ENCODE data around the gene CHCHD6.

Gene CHCHD6

GRCh38 chr3:126664591-126665214, 39.3 kb upstream of the CHCHD6 start:
- peak in 1 of 2 experiments; percentile 18 for DNase-seq (ENCODE audit: low read depth in 1 of 2, low spot score in 1 of 2)
- TF ChIP-seq JUND (IDR thresholded peaks at IDR 0.05; ENCODE audit: low read depth) = no peak
- in situ Hi-C loops (cut with HindIII; ENCODE audit: low pct_unique_long_range_greater_than_20kb, low sequenced_read_pairs) = no loop called here

GRCh38 chr3:126665221-126665936, 38.7 kb upstream of the CHCHD6 start:
- DNase-seq (ENCODE audit: low read depth in 1 of 2, low spot score in 1 of 2) = no peak
- in situ Hi-C loops (cut with HindIII; ENCODE audit: low pct_unique_long_range_greater_than_20kb, low sequenced_read_pairs) = no loop called here
- TF ChIP-seq JUND (IDR thresholded peaks at IDR 0.05; ENCODE audit: low read depth) = no peak

GRCh38 chr3:126665959-126666657, 37.9 kb upstream of the CHCHD6 start:
- in situ Hi-C loops (cut with HindIII; ENCODE audit: low pct_unique_long_range_greater_than_20kb, low sequenced_read_pairs) = no loop called here
- DNase-seq (ENCODE audit: low read depth in 1 of 2, low spot score in 1 of 2) = no peak
- TF ChIP-seq JUND (IDR thresholded peaks at IDR 0.05; ENCODE audit: low read depth) = no peak

- no peak for TF ChIP-seq JUND (IDR thresholded peaks at IDR 0.05; ENCODE audit: low read depth)
- no peak for DNase-seq (ENCODE audit: low read depth in 1 of 2, low spot score in 1 of 2)
- in situ Hi-C loops (cut with HindIII; ENCODE audit: low pct_unique_long_range_greater_than_20kb, low sequenced_read_pairs) = no loop called here
Measured at GRCh38 chr3:126666658-126667528, 37.1 kb upstream of the CHCHD6 start.

GRCh38 chr3:126667631-126668449, 36.2 kb upstream of the CHCHD6 start:
- no peak for DNase-seq (ENCODE audit: low read depth in 1 of 2, low spot score in 1 of 2)
- no peak for TF ChIP-seq JUND (IDR thresholded peaks at IDR 0.05; ENCODE audit: low read depth)
- in situ Hi-C loops (cut with HindIII; ENCODE audit: low pct_unique_long_range_greater_than_20kb, low sequenced_read_pairs) = no loop called here

GRCh38 chr3:126668450-126669401, 35.3 kb upstream of the CHCHD6 start:
- no peak for TF ChIP-seq JUND (IDR thresholded peaks at IDR 0.05; ENCODE audit: low read depth)
- in situ Hi-C loops (cut with HindIII; ENCODE audit: low pct_unique_long_range_greater_than_20kb, low sequenced_read_pairs) = no loop called here
- no peak for DNase-seq (ENCODE audit: low read depth in 1 of 2, low spot score in 1 of 2)

GRCh38 chr3:126671521-126671920, 32.5 kb upstream of the CHCHD6 start:
- TF ChIP-seq JUND (IDR thresholded peaks at IDR 0.05; ENCODE audit: low read depth) = no peak
- no peak for DNase-seq (ENCODE audit: low read depth in 1 of 2, low spot score in 1 of 2)
- in situ Hi-C loops (cut with HindIII; ENCODE audit: low pct_unique_long_range_greater_than_20kb, low sequenced_read_pairs) = no loop called here

- no peak for TF ChIP-seq JUND (IDR thresholded peaks at IDR 0.05; ENCODE audit: low read depth)
- in situ Hi-C loops (cut with HindIII; ENCODE audit: low pct_unique_long_range_greater_than_20kb, low sequenced_read_pairs) = no loop called here
- no peak for DNase-seq (ENCODE audit: low read depth in 1 of 2, low spot score in 1 of 2)
Measured at GRCh38 chr3:126672340-126672739, 31.7 kb upstream of the CHCHD6 start.

- no peak for TF ChIP-seq JUND (IDR thresholded peaks at IDR 0.05; ENCODE audit: low read depth)
- in situ Hi-C loops (cut with HindIII; ENCODE audit: low pct_unique_long_range_greater_than_20kb, low sequenced_read_pairs) = no loop called here
- DNase-seq (ENCODE audit: low read depth in 1 of 2, low spot score in 1 of 2) = no peak
Measured at GRCh38 chr3:126672741-126673140, 31.3 kb upstream of the CHCHD6 start.

- no peak for DNase-seq (ENCODE audit: low read depth in 1 of 2, low spot score in 1 of 2)
- no peak for TF ChIP-seq JUND (IDR thresholded peaks at IDR 0.05; ENCODE audit: low read depth)
- in situ Hi-C loops (cut with HindIII; ENCODE audit: low pct_unique_long_range_greater_than_20kb, low sequenced_read_pairs) = no loop called here
Measured at GRCh38 chr3:126676919-126677705, 26.9 kb upstream of the CHCHD6 start.
